Brain microvascular endothelial cell (primary cell): ENCODE measurements around the gene TAF1B.

ENCODE experiments used
- DNase-seq: peaks from one replicate; pipeline ENCODE4 v3.0.0-alpha.2; 2020
- H3K27ac ChIP-seq: fragments of 250-450 bp; sonication (Bioruptor Pico); 2 replicates; pipeline ENCODE4 v1.5.1; 2020; ENCODE audit warnings: mild to moderate bottlenecking, moderate library complexity
- H3K27me3 ChIP-seq: fragments of 250-450 bp; sonication (Bioruptor Pico); replicated peaks from 2 replicates; pipeline ENCODE4 v1.5.1; 2020; ENCODE audit warnings: mild to moderate bottlenecking
- H3K36me3 ChIP-seq: fragments of 250-450 bp; sonication (Bioruptor Pico); replicated peaks from 2 replicates; pipeline ENCODE4 v1.5.1; 2020; ENCODE audit warnings: mild to moderate bottlenecking
- H3K4me3 ChIP-seq: 2 replicates; pipeline ENCODE4 v1.5.1; 2011; ENCODE audit warnings: low read depth, mild to moderate bottlenecking, control low read depth, low read length, moderate library complexity
- CTCF ChIP-seq: IDR thresholded peaks from 2 replicates; pipeline ENCODE4 v1.5.1; 2011; ENCODE audit warnings: low read depth, mild to moderate bottlenecking, moderate library complexity, low read length, control low read depth, inconsistent platforms; ENCODE audit errors: missing control alignments
- in situ Hi-C: cut with HindIII; loops from 2 replicates; pipeline ENCODE4 v1.10.0; 2017; ENCODE audit warnings: low sequenced_read_pairs, low pct_ligation_motif_present

Gene TAF1B

GRCh38 chr2:9807056-9807455 lies 36.2 kb upstream of the TAF1B start:
- in situ Hi-C loops: no loop called here
- Histone ChIP-seq H3K4me3 (no peak overlapping the region), H3K27ac (no peak overlapping the region), H3K36me3 (no peaks in the 10 kb centered on the region), H3K27me3 (no peaks in the 10 kb centered on the region)
- no peak for DNase-seq
- TF ChIP-seq CTCF: no peak

- Histone ChIP-seq H3K36me3 (no peaks in the 10 kb centered on the region), H3K27me3 (no peaks in the 10 kb centered on the region), H3K4me3 (no peak overlapping the region), H3K27ac (no peak overlapping the region)
- in situ Hi-C loops: no loop called here
- no peak for TF ChIP-seq CTCF
- DNase-seq: no peak
These were observed 35.5 kb upstream of the TAF1B start for GRCh38 chr2:9807555-9808305.

- Histone ChIP-seq H3K4me3 (no peak overlapping the region), H3K36me3 (no peaks in the 10 kb centered on the region), H3K27me3 (no peaks in the 10 kb centered on the region), H3K27ac (no peak overlapping the region)
- no peak for DNase-seq
- in situ Hi-C loops: no loop called here
- no peak for TF ChIP-seq CTCF
These were observed 34.8 kb upstream of the TAF1B start for GRCh38 chr2:9808334-9809063.

- no peaks in the 10 kb centered on the region for H3K27me3 ChIP-seq
- DNase-seq: no peak
- no peaks in the 10 kb centered on the region for H3K36me3 ChIP-seq
- in situ Hi-C loops: no loop called here
- H3K27ac ChIP-seq: no peak overlapping the region
- TF ChIP-seq CTCF: no peak
- no peak overlapping the region for H3K4me3 ChIP-seq
These were observed 34.3 kb upstream of the TAF1B start for GRCh38 chr2:9809064-9809356.

- no peaks in the 10 kb centered on the region for H3K27me3 ChIP-seq
- TF ChIP-seq CTCF: no peak
These were observed 33.7 kb upstream of the TAF1B start for GRCh38 chr2:9809448-9810088.

More at GRCh38 chr2:9809448-9810088, 33.7 kb upstream of the TAF1B start:
- Histone ChIP-seq H3K36me3 (no peaks in the 10 kb centered on the region), H3K27ac (no peak overlapping the region), H3K4me3 (no peak overlapping the region)
- in situ Hi-C loops: loop anchor here (10.0 kb wide), 1 partner anchor 235 kb away; the partner anchor contains the start of gene KLF11
- no peak for DNase-seq
